ENCODE results near the gene DHRS7B. TPM values are rescaled to one million over a fixed set of nuclear protein-coding genes. Genes with fewer than 3 reads are reported as not detected.
"Not testable (repeated sequence)": the region's sequence is repeated elsewhere in the genome, so short reads cannot be mapped to it uniquely, and the experiment has no call there.

The DHRS7B gene
- total and polyA plus RNA-seq, 11 donors, result 20.2 to 45.2 (median 35.7) TPM

GRCh38 chr17:21217346-21217745 is 90.6 kb downstream of the DHRS7B start:
- no peak overlapping the region for H3K4me3 ChIP-seq
- peak in 1 of 5 donors; percentile 11 for DNase-seq
- no peaks in the 10 kb centered on the region for H3K27me3 ChIP-seq
- TF ChIP-seq POLR2A (IDR thresholded peaks at IDR 0.05), result no peak
- 90 to 100% (median 96%) methylated on average over 1 of the region's 1 CpG for WGBS, 4 donors
- H3K4me1 ChIP-seq, result peaks cover 6 to 27% (median 19%) of the 10 kb centered on the region in 12 donors
- no peak for ATAC-seq
- no peak overlapping the region for H3K27ac ChIP-seq
- no peaks in the 10 kb centered on the region for H3K9me3 ChIP-seq
- intact Hi-C loops (cut with DNase I), result loop anchor here in 3 of 10 donors (10.0 kb wide), 1 partner anchor 93 kb away; the partner anchor contains the start of gene DHRS7B (in 3 of the 3)
- H3K36me3 ChIP-seq, result peaks cover 0 to 6% (median 0%) of the 10 kb centered on the region in 9 donors

DNA sequence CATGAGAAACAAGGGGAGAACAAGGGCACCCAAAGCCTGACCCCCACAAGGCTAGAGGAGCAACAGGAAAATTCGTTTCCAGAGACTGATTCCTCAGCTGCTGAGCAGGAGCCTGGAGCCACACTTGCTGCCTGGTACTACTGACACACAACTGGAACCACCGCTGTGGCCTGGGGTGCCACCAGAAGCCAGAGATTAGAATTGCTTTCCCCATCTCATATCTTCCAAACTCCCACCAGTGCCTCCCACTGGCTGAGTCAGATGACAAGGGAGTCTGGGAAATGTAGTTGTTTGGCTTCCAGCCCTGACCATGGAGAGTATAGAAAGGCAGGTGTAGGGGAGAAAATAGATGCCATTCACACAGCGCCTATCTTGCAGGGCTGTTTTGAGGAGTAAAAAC is 91.3 kb downstream of the DHRS7B start:
- intact Hi-C loops (cut with DNase I), result loop anchor here in 3 of 10 donors (10.0 kb wide), 1 partner anchor 93 kb away; the partner anchor contains the start of gene DHRS7B (in 3 of the 3)
- no peak overlapping the region for H3K4me3 ChIP-seq
- WGBS, 4 donors, result 67 to 78% (median 69%) methylated on average over 3 of the region's 3 CpGs
- ATAC-seq, result no peak
- TF ChIP-seq POLR2A (IDR thresholded peaks at IDR 0.05) (no peak), CTCF (IDR thresholded peaks at IDR 0.05) (peak in 2 of 12 donors; percentile 4 to 10)
- no peaks in the 10 kb centered on the region for H3K9me3 ChIP-seq
- peaks cover 0 to 19% (median 11%) of the 10 kb centered on the region in 12 donors for H3K4me1 ChIP-seq
- H3K36me3 ChIP-seq, result peaks cover 0 to 11% (median 0%) of the 10 kb centered on the region in 9 donors
- peak in 1 of 5 donors; percentile 21 for DNase-seq
- no peak overlapping the region for H3K27ac ChIP-seq
- H3K27me3 ChIP-seq, result no peaks in the 10 kb centered on the region

DNA sequence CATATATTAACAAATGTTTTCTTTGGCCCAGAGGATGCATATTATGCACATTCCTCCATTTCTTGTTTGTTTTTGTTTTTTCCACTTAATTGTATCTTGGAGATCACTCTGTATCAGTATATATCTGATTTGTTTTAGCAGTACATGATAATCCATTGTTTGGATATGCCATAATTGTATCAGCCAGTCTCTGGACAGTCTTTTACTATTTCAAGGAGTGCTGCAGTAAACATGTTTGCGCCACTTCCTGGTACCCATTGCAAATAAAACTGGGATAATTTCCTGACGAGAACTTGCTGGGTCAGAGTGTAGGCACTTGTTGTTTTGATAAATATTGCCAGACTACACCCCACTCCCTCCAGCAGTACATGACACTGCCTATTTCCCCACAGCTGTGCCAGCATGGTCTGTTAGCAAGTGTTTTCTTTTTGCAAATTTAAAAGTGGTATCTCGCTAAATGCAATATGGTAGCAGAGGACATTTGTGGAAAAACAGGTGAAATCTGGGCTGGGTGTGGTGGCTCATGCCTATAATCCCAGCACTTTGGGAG is 92.1 kb downstream of the DHRS7B start:
- Histone ChIP-seq H3K4me1 (peaks cover 0 to 16% (median 9%) of the 10 kb centered on the region in 12 donors), H3K4me3 (no peak overlapping the region), H3K9me3 (no peaks in the 10 kb centered on the region), H3K36me3 (peaks cover 0 to 11% (median 0%) of the 10 kb centered on the region in 9 donors), H3K27ac (no peak overlapping the region), H3K27me3 (no peaks in the 10 kb centered on the region)
- 88 to 93% (median 91%) methylated on average over 3 of the region's 3 CpGs for WGBS, 4 donors
- no peak for TF ChIP-seq CTCF (IDR thresholded peaks at IDR 0.05)
- TF ChIP-seq POLR2A (IDR thresholded peaks at IDR 0.05), result no peak
- intact Hi-C loops (cut with DNase I), result loop anchor here in 3 of 10 donors (10.0 kb wide), 1 partner anchor 94 kb away; the partner anchor contains the start of gene DHRS7B (in 3 of the 3)
- no peak for ATAC-seq
- DNase-seq, result peak in 1 of 5 donors; percentile 1

DNA sequence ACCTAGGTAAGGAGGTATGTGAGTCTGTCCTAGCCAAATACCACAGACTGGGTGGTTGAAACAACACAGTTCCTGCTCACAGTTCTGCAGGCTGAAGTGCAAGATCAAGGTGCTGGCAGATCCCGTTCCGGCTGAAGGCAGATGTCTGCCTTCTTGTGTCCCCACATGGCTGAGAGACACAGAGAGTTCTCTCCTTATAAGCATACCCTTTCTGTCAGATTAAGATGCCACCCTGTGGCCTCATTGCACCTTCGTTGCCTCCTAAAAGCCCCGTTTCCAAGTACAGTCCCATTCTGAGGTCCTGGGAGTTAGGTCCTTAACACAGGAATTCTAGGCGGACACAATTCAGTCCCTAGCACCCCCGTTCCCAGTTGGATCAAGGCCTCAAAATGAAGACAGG is 96.3 kb downstream of the DHRS7B start:
- WGBS, 4 donors, result 87 to 94% (median 93%) methylated on average over 6 of the region's 6 CpGs
- TF ChIP-seq POLR2A (IDR thresholded peaks at IDR 0.05) (no peak), CTCF (IDR thresholded peaks at IDR 0.05) (no peak)
- Histone ChIP-seq H3K27me3 (no peaks in the 10 kb centered on the region), H3K36me3 (peaks cover 0 to 11% (median 0%) of the 10 kb centered on the region in 9 donors), H3K9me3 (no peaks in the 10 kb centered on the region), H3K4me3 (no peak overlapping the region), H3K4me1 (peaks cover 0 to 2% (median 0%) of the 10 kb centered on the region in 12 donors), H3K27ac (no peak overlapping the region)
- intact Hi-C loops (cut with DNase I), result no loop called here
- ATAC-seq (no peak), DNase-seq (no peak)

DNA sequence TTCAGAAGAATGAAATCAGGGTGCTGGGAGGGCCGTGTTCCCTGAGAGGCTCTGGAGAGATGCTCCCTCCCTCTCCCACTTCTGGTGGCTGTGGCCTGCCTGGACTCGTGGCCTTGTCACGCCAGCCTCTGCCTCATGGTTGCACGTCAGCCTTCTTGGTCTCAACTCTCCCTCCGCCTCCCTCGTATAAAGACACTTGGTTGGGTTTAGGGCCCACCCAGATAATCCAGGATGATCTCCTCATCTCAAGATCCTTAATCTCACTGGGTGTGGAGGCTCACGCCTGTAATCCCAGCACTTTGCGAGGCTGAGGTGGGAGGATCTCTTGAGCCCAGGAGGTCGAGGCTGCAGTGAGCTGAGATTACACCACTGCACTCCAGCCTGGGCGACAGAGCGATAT is 100.5 kb downstream of the DHRS7B start:
- H3K36me3 ChIP-seq; H3K27me3 ChIP-seq; ATAC-seq; H3K9me3 ChIP-seq; H3K27ac ChIP-seq; H3K4me1 ChIP-seq; intact Hi-C loops (cut with DNase I); H3K4me3 ChIP-seq: not testable (repeated sequence)
- peak in 1 of 5 donors; percentile 22 for DNase-seq
- WGBS, 4 donors, result 85 to 91% (median 89%) methylated on average over 11 of the region's 11 CpGs

Measured in heart left ventricle (tissue), 16 donors.